ENCODE data around the gene ARF1.

DNA sequence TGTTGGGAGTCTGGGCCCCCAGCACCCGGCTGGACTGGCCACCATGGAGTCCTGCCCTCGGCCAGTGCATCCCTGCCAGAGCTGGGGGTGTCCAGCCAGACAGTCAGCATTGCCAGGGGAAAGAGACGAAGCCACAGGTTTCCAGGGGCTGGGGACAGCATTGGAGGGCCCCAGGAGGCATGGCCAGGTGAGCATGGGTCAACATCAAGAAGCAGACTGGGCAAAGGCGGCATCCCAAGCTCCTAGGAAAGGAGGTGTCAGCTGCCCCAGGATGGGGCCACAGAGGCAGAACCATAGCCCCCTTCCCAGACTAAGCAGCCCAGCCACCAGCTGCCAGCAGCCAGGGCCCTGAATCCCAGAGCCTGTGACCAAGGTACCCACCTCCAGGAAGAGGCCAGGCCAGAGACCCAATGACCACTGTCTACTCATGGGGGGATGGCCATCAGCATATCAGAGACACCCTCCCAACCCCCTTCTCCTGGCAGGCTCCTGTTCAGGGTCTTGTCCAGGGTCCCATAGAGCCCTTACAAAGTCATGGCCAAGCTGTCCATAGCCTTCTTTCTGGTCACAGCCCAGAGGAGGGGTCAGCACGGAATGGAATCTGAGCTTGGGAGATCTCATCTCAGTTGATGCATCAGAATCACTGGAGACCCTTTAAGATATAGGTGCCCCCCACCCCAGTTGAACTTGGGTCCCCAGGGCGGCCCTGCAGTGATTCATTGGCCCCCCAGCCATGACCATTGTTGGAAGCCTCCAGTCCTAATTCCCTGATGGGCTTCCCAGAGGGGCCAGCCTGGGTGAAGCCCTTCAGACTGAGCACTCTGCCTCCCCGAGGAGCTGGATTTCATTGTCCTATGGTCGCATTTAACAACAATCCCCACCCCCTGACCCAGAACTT, 43.3 kb upstream of the ARF1 start:
- TF ChIP-seq, protein P1, sequence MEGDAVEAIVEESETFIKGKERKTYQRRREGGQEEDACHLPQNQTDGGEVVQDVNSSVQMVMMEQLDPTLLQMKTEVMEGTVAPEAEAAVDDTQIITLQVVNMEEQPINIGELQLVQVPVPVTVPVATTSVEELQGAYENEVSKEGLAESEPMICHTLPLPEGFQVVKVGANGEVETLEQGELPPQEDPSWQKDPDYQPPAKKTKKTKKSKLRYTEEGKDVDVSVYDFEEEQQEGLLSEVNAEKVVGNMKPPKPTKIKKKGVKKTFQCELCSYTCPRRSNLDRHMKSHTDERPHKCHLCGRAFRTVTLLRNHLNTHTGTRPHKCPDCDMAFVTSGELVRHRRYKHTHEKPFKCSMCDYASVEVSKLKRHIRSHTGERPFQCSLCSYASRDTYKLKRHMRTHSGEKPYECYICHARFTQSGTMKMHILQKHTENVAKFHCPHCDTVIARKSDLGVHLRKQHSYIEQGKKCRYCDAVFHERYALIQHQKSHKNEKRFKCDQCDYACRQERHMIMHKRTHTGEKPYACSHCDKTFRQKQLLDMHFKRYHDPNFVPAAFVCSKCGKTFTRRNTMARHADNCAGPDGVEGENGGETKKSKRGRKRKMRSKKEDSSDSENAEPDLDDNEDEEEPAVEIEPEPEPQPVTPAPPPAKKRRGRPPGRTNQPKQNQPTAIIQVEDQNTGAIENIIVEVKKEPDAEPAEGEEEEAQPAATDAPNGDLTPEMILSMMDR (conservative IDR thresholded peaks at IDR 0.05; ENCODE audit: low read length), result no peak
- TF ChIP-seq EZH2phosphoT487 (IDR thresholded peaks at IDR 0.05; ENCODE audit: borderline replicate concordance, low read depth, low read length), result no peak

All from OCI-LY7 (cell line).